ENCODE data around the gene SLC25A46. TPM values are rescaled to one million over a fixed set of nuclear protein-coding genes. Genes with fewer than 3 reads are reported as not detected.

SLC25A46 gene
- total and polyA plus RNA-seq, 5 experiments from 2014 or later, result 33.0 to 43.7 (median 36.1) TPM

Other genes with a start within 250 kb of the SLC25A46 start
- 1 to 10 TPM; 1.4 to 2.6 TPM for gene TMEM232, start 12.3 kb upstream of the SLC25A46 start, total RNA-seq
- 1 to 10 TPM in 1 of 3 donors, under 1 TPM in 1, not detected in 1; 0.88 to 1.5 TPM for gene TMEM232, start 12.3 kb upstream of the SLC25A46 start, polyA plus RNA-seq

All from naive thymus-derived CD8-positive, alpha-beta T cell (primary cell).